ENCODE data around the gene SECTM1. TPM values are rescaled to one million over a fixed set of nuclear protein-coding genes. Genes with fewer than 3 reads are reported as not detected.
"Not testable (repeated sequence)": the region's sequence is repeated elsewhere in the genome, so short reads cannot be mapped to it uniquely, and the experiment has no call there.

SECTM1 gene
- total RNA-seq, 1 donor from 2014 or later, result 4.3 TPM

- DNase-seq (peak; percentile 26), ATAC-seq (ENCODE audit: poor library complexity) (no peak)
- intact Hi-C loops (cut with DNase I), result no loop called here
Observed at GRCh38 chr17:82371333-82372248, 38.0 kb upstream of the SECTM1 start, which contains the start of gene UTS2R. UTS2R (plus strand) TSS chr17:82371765; CDS start chr17:82374325, 2,560 bp downstream.

GRCh38 chr17:82370471-82371332 lies 37.1 kb upstream of the SECTM1 start:
- ATAC-seq (ENCODE audit: poor library complexity) (peak; percentile 30), DNase-seq (peak; percentile 38)
- intact Hi-C loops (cut with DNase I), result no loop called here

- ATAC-seq (ENCODE audit: poor library complexity) (no peak), DNase-seq (no peak)
- intact Hi-C loops (cut with DNase I), result no loop called here
Observed at GRCh38 chr17:82369211-82369610, 35.6 kb upstream of the SECTM1 start.

- intact Hi-C loops (cut with DNase I), result no loop called here
- no peak for ATAC-seq (ENCODE audit: poor library complexity)
- no peak for DNase-seq
Observed at GRCh38 chr17:82367724-82368524, 34.4 kb upstream of the SECTM1 start.

- intact Hi-C loops (cut with DNase I), result no loop called here
- ATAC-seq (ENCODE audit: poor library complexity) (no peak), DNase-seq (no peak)
Observed at GRCh38 chr17:82366749-82367148, 33.2 kb upstream of the SECTM1 start.

GRCh38 chr17:82365606-82366295 lies 32.2 kb upstream of the SECTM1 start:
- no peak for ATAC-seq (ENCODE audit: poor library complexity)
- intact Hi-C loops (cut with DNase I), result no loop called here
- DNase-seq, result no peak

- intact Hi-C loops (cut with DNase I), result no loop called here
- DNase-seq, result no peak
- ATAC-seq (ENCODE audit: poor library complexity), result no peak
Observed at GRCh38 chr17:82361885-82362633, 28.5 kb upstream of the SECTM1 start.

GRCh38 chr17:82359451-82360074 lies 26.0 kb upstream of the SECTM1 start:
- not testable (repeated sequence) for DNase-seq; ATAC-seq (ENCODE audit: poor library complexity)
- intact Hi-C loops (cut with DNase I), result loop anchor here (10.0 kb wide), 1 partner anchor 415 kb away; no protein-coding TSS in a partner anchor

- no peak for ATAC-seq (ENCODE audit: poor library complexity)
- no peak for DNase-seq
- intact Hi-C loops (cut with DNase I), result loop anchor here (10.0 kb wide), 1 partner anchor 416 kb away; no protein-coding TSS in a partner anchor
Observed at GRCh38 chr17:82358465-82359350, 25.1 kb upstream of the SECTM1 start, which contains the start of gene TEX19. TEX19 (plus strand) TSS chr17:82359247; CDS start chr17:82362151, 2,904 bp downstream.

- DNase-seq (no peak), ATAC-seq (ENCODE audit: poor library complexity) (no peak)
- intact Hi-C loops (cut with DNase I), result loop anchor here (10.0 kb wide), 1 partner anchor 417 kb away; no protein-coding TSS in a partner anchor
Observed at GRCh38 chr17:82357394-82357793, 23.8 kb upstream of the SECTM1 start.

GRCh38 chr17:82356845-82357355 lies 23.3 kb upstream of the SECTM1 start:
- intact Hi-C loops (cut with DNase I), result loop anchor here (10.0 kb wide), 1 partner anchor 418 kb away; no protein-coding TSS in a partner anchor
- DNase-seq (no peak), ATAC-seq (ENCODE audit: poor library complexity) (no peak)

- no peak for ATAC-seq (ENCODE audit: poor library complexity)
- no peak for DNase-seq
Observed at GRCh38 chr17:82355770-82356427, 22.3 kb upstream of the SECTM1 start.

GRCh38 chr17:82354804-82355308 lies 21.3 kb upstream of the SECTM1 start:
- ATAC-seq (ENCODE audit: poor library complexity) (no peak), DNase-seq (no peak)
- intact Hi-C loops (cut with DNase I), result loop anchor here (5.0 to 10.0 kb wide), 2 partner anchors 197 to 420 kb away; no protein-coding TSS in a partner anchor

More at GRCh38 chr17:82355770-82356427, 22.3 kb upstream of the SECTM1 start:
- intact Hi-C loops (cut with DNase I), result loop anchor here (10.0 kb wide), 1 partner anchor 419 kb away; no protein-coding TSS in a partner anchor

GRCh38 chr17:82353484-82353883 lies 19.9 kb upstream of the SECTM1 start:
- ATAC-seq (ENCODE audit: poor library complexity) (no peak), DNase-seq (no peak)
- intact Hi-C loops (cut with DNase I), result loop anchor here (5.0 to 10.0 kb wide), 2 partner anchors 199 to 421 kb away; no protein-coding TSS in a partner anchor
